ENCODE results near the gene HSPA9. TPM values are rescaled to one million over a fixed set of nuclear protein-coding genes. Genes with fewer than 3 reads are reported as not detected.

HSPA9 gene
- total RNA-seq, 1 experiment from 2014 or later, result 502 TPM

DNA sequence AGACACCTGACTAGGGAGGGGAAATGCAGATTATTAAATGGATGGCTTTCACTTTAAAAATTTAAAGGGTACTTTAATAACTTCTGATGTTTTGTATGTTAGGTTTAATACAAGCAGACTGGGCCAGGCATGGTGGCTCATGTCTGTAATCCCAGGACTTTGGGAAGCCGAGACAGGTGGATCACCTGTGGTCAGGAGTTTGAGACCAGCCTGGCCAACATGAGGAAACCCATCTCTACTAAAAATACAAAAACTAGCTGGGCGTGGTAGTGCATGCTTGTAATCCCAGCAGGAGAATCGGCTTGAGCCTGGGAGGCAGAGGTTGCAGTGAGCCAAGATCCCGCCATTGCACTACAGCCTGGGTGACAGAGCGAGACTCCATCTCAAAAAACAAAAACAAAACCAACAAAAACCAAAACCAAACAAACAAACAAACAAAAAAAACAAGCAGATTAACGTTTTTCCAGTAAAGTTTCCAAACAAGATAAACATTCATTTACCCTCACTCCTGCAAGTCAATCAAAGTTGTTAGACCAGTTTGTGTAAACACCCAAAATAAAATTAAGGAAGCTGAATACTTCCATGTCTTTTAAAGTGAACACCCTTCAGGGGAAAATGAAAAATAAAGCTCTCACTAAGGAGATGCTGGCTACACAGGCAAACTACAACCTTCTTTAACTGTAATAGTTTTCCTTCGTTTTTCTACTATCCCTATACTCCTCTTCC, 46.3 kb downstream of the HSPA9 start:
- Histone ChIP-seq H3K9me3 (ENCODE audit: low read depth, low read length, poor library complexity, severe bottlenecking) (no peaks in the 10 kb centered on the region), H3K27me3 (replicated peaks; ENCODE audit: insufficient read depth, low read depth, low read length, poor library complexity) (no peaks in the 10 kb centered on the region), H3K27ac (ENCODE audit: low read depth, low read length, poor library complexity, severe bottlenecking) (peak overlapping the region; percentile 50), H3K36me3 (ENCODE audit: insufficient read depth, low read length, poor library complexity, severe bottlenecking) (peaks cover 27% of the 10 kb centered on the region), H3K4me3 (ENCODE audit: low read depth, low read length, poor library complexity, severe bottlenecking) (no peak overlapping the region), H3K4me1 (ENCODE audit: insufficient read depth, low read length, poor library complexity, severe bottlenecking) (no peaks in the 10 kb centered on the region)
- DNase-seq (ENCODE audit: low spot score), result no peak
- intact Hi-C loops (cut with micrococcal nuclease; ENCODE audit: unreplicated experiment), result no loop called here
- BruUV-seq (replicated peaks), result no TSS peak
- no peak for TF ChIP-seq EZH2 (IDR thresholded peaks at IDR 0.05; ENCODE audit: borderline replicate concordance, low read depth, low read length, poor library complexity, severe bottlenecking)
- TF ChIP-seq, protein P1, sequence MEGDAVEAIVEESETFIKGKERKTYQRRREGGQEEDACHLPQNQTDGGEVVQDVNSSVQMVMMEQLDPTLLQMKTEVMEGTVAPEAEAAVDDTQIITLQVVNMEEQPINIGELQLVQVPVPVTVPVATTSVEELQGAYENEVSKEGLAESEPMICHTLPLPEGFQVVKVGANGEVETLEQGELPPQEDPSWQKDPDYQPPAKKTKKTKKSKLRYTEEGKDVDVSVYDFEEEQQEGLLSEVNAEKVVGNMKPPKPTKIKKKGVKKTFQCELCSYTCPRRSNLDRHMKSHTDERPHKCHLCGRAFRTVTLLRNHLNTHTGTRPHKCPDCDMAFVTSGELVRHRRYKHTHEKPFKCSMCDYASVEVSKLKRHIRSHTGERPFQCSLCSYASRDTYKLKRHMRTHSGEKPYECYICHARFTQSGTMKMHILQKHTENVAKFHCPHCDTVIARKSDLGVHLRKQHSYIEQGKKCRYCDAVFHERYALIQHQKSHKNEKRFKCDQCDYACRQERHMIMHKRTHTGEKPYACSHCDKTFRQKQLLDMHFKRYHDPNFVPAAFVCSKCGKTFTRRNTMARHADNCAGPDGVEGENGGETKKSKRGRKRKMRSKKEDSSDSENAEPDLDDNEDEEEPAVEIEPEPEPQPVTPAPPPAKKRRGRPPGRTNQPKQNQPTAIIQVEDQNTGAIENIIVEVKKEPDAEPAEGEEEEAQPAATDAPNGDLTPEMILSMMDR (conservative IDR thresholded peaks at IDR 0.05; ENCODE audit: low read depth, low read length), result no peak
- ChIA-PET POLR2A (ENCODE audit: low non-redundant PET) (no interaction called here), CTCF (no interaction called here)

DNA sequence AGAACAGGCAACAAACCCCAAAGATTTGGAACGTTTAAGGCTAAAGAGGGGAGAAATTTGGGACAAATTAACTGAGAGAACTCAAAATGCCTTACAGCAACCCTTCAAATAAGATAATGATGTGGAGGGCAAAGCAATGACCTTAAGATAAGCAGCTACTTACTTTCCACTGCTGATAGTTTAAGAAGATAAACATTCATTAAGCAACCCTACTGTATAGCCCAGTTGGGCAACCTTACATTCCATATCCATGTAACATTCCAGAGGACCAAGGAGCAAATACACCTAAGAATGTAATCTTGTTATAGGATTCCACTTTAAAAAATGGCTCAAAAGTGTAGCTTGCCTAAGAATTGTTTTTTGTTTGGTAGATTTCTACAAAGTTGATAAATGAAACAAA, 47.0 kb downstream of the HSPA9 start:
- Histone ChIP-seq H3K4me3 (ENCODE audit: low read depth, low read length, poor library complexity, severe bottlenecking) (no peak overlapping the region), H3K27ac (ENCODE audit: low read depth, low read length, poor library complexity, severe bottlenecking) (no peak overlapping the region), H3K36me3 (ENCODE audit: insufficient read depth, low read length, poor library complexity, severe bottlenecking) (peaks cover 27% of the 10 kb centered on the region), H3K4me1 (ENCODE audit: insufficient read depth, low read length, poor library complexity, severe bottlenecking) (no peaks in the 10 kb centered on the region), H3K9me3 (ENCODE audit: low read depth, low read length, poor library complexity, severe bottlenecking) (no peaks in the 10 kb centered on the region), H3K27me3 (replicated peaks; ENCODE audit: insufficient read depth, low read depth, low read length, poor library complexity) (no peaks in the 10 kb centered on the region)
- BruUV-seq (replicated peaks), result no TSS peak
- intact Hi-C loops (cut with micrococcal nuclease; ENCODE audit: unreplicated experiment), result no loop called here
- ChIA-PET CTCF (no interaction called here), POLR2A (ENCODE audit: low non-redundant PET) (no interaction called here)
- no peak for DNase-seq (ENCODE audit: low spot score)
- TF ChIP-seq, protein P1 (conservative IDR thresholded peaks at IDR 0.05; ENCODE audit: low read depth, low read length), result no peak
- no peak for TF ChIP-seq EZH2 (IDR thresholded peaks at IDR 0.05; ENCODE audit: borderline replicate concordance, low read depth, low read length, poor library complexity, severe bottlenecking)

DNA sequence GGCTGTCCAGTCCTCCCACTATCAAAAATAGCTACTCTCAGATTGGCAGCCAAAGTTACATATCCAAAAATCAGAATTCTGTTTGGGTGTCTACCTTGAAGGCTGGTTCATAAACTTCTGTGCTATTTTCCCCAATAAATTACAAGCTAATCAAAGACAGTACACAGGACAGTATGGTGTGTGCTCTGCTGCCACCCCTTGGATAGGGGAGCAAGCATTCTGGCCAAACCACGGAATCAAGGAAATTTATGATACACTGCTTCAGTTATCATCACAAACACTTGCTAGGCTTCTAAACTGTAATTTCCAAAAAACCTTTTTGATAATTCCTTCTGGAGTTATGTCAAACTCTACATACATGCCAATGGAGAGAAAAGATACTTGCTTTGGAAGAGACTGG, 48.0 kb downstream of the HSPA9 start:
- intact Hi-C loops (cut with micrococcal nuclease; ENCODE audit: unreplicated experiment), result no loop called here
- POLR2A ChIA-PET (ENCODE audit: low non-redundant PET), result no interaction called here
- no peaks in the 10 kb centered on the region for H3K4me1 ChIP-seq (ENCODE audit: insufficient read depth, low read length, poor library complexity, severe bottlenecking)
- CTCF ChIA-PET, result no interaction called here
- H3K9me3 ChIP-seq (ENCODE audit: low read depth, low read length, poor library complexity, severe bottlenecking), result no peaks in the 10 kb centered on the region
- no peak for DNase-seq (ENCODE audit: low spot score)
- TF ChIP-seq EZH2 (IDR thresholded peaks at IDR 0.05; ENCODE audit: borderline replicate concordance, low read depth, low read length, poor library complexity, severe bottlenecking), result no peak
- TF ChIP-seq, protein P1 (conservative IDR thresholded peaks at IDR 0.05; ENCODE audit: low read depth, low read length), result 0 out of 2 replicates have a peak, but pooled peaks have one; percentile 18
- BruUV-seq (replicated peaks), result no TSS peak
- H3K27me3 ChIP-seq (replicated peaks; ENCODE audit: insufficient read depth, low read depth, low read length, poor library complexity), result no peaks in the 10 kb centered on the region
- H3K4me3 ChIP-seq (ENCODE audit: low read depth, low read length, poor library complexity, severe bottlenecking), result no peak overlapping the region
- no peak overlapping the region for H3K27ac ChIP-seq (ENCODE audit: low read depth, low read length, poor library complexity, severe bottlenecking)
- H3K36me3 ChIP-seq (ENCODE audit: insufficient read depth, low read length, poor library complexity, severe bottlenecking), result peaks cover 22% of the 10 kb centered on the region
